RWPE2 (cell line): Measurements from ENCODE around the gene INO80C.

ENCODE experiments used
- ATAC-seq: fragments of 200-7000 bp; cut with Tn5 transposase; 3 replicates; pipeline ENCODE4 v1.9.1; 2021; ENCODE audit warnings: low read depth
- DNase-seq: peaks from one replicate; pipeline ENCODE4 v3.0.0-alpha.2; 2020; ENCODE audit warnings: low spot score
- H3K27ac ChIP-seq: fragments of 450-650 bp; 2 replicates; pipeline ENCODE4 v1.5.1; 2017; ENCODE audit warnings: mild to moderate bottlenecking; ENCODE audit not compliant: poor library complexity, severe bottlenecking
- H3K27me3 ChIP-seq: fragments of 250-450 bp; sonication (Bioruptor Pico); 2 replicates; pipeline ENCODE4 v1.5.1; 2021; ENCODE audit warnings: mild to moderate bottlenecking, moderate library complexity; ENCODE audit not compliant: insufficient read depth, poor library complexity, severe bottlenecking
- H3K36me3 ChIP-seq: fragments of 250-450 bp; sonication (Bioruptor Pico); 2 replicates; pipeline ENCODE4 v1.5.1; 2020; ENCODE audit warnings: low read depth, mild to moderate bottlenecking, moderate library complexity
- H3K4me1 ChIP-seq: fragments of 250-450 bp; sonication (Bioruptor Pico); 2 replicates; pipeline ENCODE4 v1.5.1; 2021; ENCODE audit warnings: mild to moderate bottlenecking, moderate library complexity; ENCODE audit not compliant: insufficient read depth, poor library complexity, severe bottlenecking
- H3K4me3 ChIP-seq: fragments of 250-450 bp; sonication (Bioruptor Pico); 2 replicates; pipeline ENCODE4 v1.5.1; 2021; ENCODE audit warnings: mild to moderate bottlenecking, moderate library complexity; ENCODE audit not compliant: severe bottlenecking
- H3K9me3 ChIP-seq: fragments of 250-450 bp; sonication (Bioruptor Pico); 2 replicates; pipeline ENCODE4 v1.5.1; 2021; ENCODE audit warnings: mild to moderate bottlenecking, moderate library complexity; ENCODE audit not compliant: severe bottlenecking
- TF ChIP-seq, protein P1 (sequence below): fragments of 450-650 bp; IDR thresholded peaks from one replicate; pipeline ENCODE4 v1.5.1; 2017; ENCODE audit warnings: mild to moderate bottlenecking, moderate library complexity; ENCODE audit not compliant: poor library complexity, severe bottlenecking

The INO80C gene

DNA sequence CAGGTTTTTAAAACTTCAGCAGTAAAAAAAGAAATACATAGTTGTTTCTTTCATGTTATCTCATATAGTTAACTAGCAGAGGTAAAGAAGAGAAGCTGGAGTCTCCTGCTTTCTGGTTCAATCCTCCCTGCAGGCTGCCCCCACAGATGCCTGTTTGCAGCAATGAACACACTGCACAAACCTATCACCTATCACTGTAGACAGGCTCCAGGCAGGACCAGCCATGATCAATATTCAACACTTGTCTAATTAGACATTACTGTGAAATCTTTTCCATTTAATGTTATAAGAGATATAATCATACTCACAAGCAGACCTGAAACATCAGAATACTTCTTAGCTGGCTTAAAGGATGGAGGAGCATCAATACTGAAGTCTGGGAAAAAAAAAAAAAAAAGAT is 19.8 kb downstream of the INO80C start:
- TF ChIP-seq, protein P1, sequence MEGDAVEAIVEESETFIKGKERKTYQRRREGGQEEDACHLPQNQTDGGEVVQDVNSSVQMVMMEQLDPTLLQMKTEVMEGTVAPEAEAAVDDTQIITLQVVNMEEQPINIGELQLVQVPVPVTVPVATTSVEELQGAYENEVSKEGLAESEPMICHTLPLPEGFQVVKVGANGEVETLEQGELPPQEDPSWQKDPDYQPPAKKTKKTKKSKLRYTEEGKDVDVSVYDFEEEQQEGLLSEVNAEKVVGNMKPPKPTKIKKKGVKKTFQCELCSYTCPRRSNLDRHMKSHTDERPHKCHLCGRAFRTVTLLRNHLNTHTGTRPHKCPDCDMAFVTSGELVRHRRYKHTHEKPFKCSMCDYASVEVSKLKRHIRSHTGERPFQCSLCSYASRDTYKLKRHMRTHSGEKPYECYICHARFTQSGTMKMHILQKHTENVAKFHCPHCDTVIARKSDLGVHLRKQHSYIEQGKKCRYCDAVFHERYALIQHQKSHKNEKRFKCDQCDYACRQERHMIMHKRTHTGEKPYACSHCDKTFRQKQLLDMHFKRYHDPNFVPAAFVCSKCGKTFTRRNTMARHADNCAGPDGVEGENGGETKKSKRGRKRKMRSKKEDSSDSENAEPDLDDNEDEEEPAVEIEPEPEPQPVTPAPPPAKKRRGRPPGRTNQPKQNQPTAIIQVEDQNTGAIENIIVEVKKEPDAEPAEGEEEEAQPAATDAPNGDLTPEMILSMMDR, result no peak
- H3K27ac ChIP-seq, result peak overlapping the region; percentile 97
- no peak for ATAC-seq
- H3K4me1 ChIP-seq, result peaks cover 39% of the 10 kb centered on the region
- peaks cover 45% of the 10 kb centered on the region for H3K36me3 ChIP-seq
- H3K27me3 ChIP-seq, result no peaks in the 10 kb centered on the region
- peaks cover 4% of the 10 kb centered on the region for H3K9me3 ChIP-seq
- peak overlapping the region; percentile 23 for H3K4me3 ChIP-seq
- DNase-seq, result no peak

DNA sequence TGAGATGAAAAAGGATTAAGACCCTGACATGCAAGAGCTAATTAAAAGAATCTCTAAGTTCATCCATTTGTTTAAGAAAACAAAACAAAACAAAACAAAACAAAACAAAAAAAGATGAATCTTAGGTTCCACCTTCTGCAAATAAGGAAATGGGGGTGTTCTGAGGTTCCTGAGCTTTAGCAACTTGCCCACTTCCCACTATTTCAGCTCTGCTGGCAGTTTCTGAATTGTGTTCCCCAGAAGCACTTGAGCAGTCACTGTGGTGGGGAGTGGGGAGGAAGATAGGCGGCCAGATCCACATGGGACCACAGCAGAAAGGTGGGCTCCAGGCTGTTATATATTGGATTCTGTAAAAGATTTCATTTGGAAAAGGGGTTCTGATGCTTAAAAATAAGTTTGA is 20.3 kb downstream of the INO80C start:
- no peaks in the 10 kb centered on the region for H3K27me3 ChIP-seq
- H3K4me3 ChIP-seq, result peak overlapping the region; percentile 23
- ATAC-seq (no peak), DNase-seq (no peak)
- H3K36me3 ChIP-seq, result peaks cover 50% of the 10 kb centered on the region
- peak overlapping the region; percentile 97 for H3K27ac ChIP-seq
- TF ChIP-seq, protein P1, result no peak
- H3K9me3 ChIP-seq, result peaks cover 4% of the 10 kb centered on the region
- H3K4me1 ChIP-seq, result peaks cover 39% of the 10 kb centered on the region

DNA sequence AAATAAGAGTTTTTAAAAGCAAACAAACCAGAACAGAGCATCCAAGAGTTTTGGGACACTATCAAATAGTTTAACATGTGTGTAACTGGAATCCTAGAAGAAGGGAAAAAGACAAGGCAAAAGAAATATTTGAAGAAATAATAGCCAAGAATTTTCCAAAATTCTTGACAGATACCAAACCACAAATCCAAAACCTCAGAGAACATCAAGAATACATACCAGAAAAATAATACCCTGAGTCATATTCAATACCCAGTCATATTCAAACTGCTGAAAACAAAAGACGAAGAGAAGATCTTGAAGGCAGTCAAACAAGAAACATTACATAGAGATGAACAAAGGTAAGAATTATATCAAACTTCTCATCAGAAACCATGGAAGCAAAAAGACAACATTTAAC is 22.9 kb downstream of the INO80C start:
- ATAC-seq, result no peak
- no peak overlapping the region for H3K4me3 ChIP-seq
- peaks cover 4% of the 10 kb centered on the region for H3K9me3 ChIP-seq
- DNase-seq, result no peak
- no peaks in the 10 kb centered on the region for H3K27me3 ChIP-seq
- H3K27ac ChIP-seq, result no peak overlapping the region
- peaks cover 32% of the 10 kb centered on the region for H3K4me1 ChIP-seq
- peaks cover 71% of the 10 kb centered on the region for H3K36me3 ChIP-seq
- TF ChIP-seq, protein P1, result no peak

DNA sequence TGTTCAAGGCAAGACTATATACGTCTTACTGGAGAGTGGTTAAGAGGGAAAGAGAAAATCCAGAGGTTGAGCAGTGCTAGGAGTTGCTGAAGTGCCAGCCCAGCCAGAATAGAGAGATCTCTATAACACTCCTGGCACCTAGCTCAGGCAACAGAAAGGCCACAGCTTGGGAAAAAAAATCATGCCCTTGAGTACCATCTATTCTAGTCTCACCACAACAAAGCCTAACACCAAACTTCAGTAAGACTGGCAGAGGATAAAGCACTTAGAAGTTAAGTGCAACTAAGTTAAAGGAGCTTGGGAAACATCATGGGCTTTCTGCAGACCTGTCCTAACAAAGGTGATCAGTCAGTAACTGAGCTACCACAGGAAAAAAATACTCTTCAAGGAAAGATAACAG is 24.2 kb downstream of the INO80C start:
- H3K27ac ChIP-seq, result no peak overlapping the region
- peaks cover 81% of the 10 kb centered on the region for H3K36me3 ChIP-seq
- TF ChIP-seq, protein P1, result no peak
- H3K4me1 ChIP-seq, result peaks cover 18% of the 10 kb centered on the region
- no peaks in the 10 kb centered on the region for H3K27me3 ChIP-seq
- DNase-seq, result no peak
- peaks cover 4% of the 10 kb centered on the region for H3K9me3 ChIP-seq
- H3K4me3 ChIP-seq, result no peak overlapping the region
- no peak for ATAC-seq

DNA sequence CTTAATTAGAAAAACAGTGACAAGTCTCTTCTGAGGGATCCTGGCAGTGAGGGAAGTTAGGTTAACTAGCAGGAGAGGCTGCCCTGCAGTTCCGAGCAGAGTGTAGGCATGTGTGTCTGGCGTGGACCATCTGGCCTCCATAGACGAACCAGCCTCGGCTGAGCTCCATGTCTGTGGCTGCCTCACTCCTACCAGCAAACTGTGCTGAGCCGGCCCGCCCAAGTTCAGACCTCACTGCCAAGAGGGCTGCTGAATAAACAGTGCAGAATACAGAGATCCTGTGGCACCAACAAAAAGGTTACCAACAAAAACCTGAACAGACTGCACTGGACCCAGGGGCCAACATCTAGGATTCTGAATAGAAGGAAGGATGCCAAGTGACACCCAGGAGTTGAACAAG is 27.3 kb downstream of the INO80C start:
- H3K4me3 ChIP-seq, result no peak overlapping the region
- TF ChIP-seq, protein P1, result no peak
- H3K36me3 ChIP-seq, result peaks cover 68% of the 10 kb centered on the region
- ATAC-seq (peak; percentile 24; the same call in 2 of the 3 replicates), DNase-seq (no peak)
- H3K27ac ChIP-seq, result no peak overlapping the region
- no peaks in the 10 kb centered on the region for H3K27me3 ChIP-seq
- H3K4me1 ChIP-seq, result peaks cover 3% of the 10 kb centered on the region
- peaks cover 4% of the 10 kb centered on the region for H3K9me3 ChIP-seq
